HG02852 (cell line): Measurements from ENCODE around the gene SOCS1.
A peak's percentile ranks its signal among the peaks of the same experiment; 100 is the strongest.

Experiments used
- ATAC-seq: cut with Tn5 transposase; IDR thresholded peaks from one replicate; pipeline ENCODE4 v1.9.1; 2021; ENCODE audit warnings: mild to moderate bottlenecking, moderate library complexity; ENCODE audit not compliant: unreplicated experiment

SOCS1 gene

GRCh38 chr16:11263737-11264136 is 7.7 kb upstream of the SOCS1 start:
- ATAC-seq = no peak

DNA sequence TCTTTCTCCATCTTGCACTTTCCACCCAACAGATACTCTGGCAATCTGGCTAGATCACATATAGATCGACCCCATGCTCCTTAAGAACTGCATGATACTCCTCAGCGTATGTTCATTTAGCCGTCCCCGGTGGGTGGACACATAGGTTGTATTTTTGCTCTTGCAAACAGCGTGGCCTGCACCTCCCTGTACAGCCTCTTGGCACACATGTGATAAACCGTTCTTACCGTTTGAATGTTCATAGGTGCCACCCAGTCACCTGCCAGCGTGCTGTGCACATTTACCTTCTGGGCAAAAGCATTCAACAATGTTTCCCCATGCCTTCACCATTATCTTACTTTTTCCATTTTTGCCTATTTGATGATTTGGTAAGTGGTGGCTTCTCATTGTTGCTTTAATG is 6.9 kb upstream of the SOCS1 start:
- no peak for ATAC-seq

DNA sequence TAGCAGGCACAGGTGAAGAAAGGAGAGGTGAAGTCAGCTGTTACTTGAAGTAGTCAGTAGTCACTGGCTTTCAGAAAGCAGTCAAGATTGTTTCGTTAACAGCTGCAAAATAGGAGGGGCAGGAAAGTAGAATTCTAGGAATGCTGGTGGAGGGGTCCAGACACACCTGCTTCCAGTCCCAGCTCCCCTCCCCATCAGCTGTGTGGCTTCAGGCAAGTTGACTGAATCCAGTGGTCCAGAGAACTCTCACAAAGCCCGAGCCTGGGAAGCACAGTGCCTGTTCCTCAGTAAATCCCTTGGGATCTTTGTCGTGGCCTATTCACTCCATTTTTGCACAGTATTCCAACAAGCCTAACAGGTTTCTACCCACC is 4.6 kb upstream of the SOCS1 start:
- ATAC-seq = no peak

- no peak for ATAC-seq
Measured at GRCh38 chr16:11259655-11260595, 3.9 kb upstream of the SOCS1 start.

GRCh38 chr16:11258553-11259492 is 2.8 kb upstream of the SOCS1 start:
- no peak for ATAC-seq

GRCh38 chr16:11257131-11257938 is 1.3 kb upstream of the SOCS1 start:
- ATAC-seq = no peak

DNA sequence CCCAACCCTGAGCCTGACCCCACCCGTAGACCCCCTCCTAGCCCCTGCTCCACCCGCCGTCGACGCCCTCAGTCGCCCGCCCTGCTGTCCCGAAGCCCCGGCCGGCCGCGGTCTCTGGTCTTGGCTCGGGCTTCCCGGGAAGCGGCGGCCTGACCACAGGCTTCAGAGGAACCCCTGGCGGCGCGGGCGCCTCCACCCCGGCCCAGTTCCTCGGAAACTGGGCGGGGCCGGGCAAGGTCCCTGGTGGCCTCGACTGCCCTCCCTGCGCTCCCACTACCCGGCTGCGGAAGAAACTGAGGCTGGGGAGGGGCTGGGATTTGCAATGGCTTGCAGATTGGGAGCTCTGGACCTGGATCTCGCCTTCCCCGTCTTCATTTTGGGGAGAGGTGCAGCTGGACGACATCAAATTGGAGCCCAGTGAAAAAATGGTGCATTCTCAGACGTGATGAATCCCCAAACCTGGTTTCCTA is 692 bp upstream of the SOCS1 start:
- ATAC-seq = no peak

GRCh38 chr16:11254913-11255736 is 879 bp downstream of the SOCS1 start:
- peak; percentile 5 for ATAC-seq

DNA sequence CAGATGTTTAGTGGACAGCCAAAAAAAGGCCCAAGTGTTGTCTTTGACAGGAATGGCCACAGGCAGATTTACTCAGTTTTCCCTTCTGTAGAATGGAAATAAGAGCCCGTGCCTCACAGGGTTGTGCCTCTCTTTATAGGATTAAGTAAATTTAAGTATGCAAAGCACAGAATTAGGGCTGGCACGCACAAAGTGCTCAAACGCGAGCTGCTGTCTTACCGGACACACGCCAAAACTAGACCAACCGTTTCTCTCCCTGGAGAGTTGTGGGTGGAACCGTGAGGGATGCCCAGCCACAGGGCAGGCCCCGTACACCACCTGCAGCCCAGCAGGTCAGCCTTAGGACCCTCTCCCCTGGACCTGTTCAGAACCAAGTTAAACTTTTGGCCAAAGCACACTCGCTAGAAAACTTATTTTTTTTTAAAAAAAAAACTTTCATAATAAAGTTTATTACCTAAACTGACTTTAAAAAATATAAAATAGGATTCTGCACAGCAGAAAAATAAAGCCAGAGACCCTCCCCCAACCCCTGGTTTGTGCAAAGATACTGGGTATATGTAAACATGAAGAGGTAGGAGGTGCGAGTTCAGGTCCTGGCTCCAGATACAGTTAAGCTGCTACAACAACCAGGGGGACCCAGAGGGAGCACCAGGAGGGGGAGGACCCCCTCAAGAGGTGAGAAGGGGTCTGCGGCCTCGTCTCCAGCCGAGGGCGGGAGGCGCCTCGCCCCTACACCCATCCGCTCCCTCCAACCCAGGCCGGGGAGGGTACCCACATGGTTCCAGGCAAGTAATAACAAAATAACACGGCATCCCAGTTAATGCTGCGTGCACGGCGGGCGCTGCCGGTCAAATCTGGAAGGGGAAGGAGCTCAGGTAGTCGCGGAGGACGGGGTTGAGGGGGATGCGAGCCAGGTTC is 1.8 kb downstream of the SOCS1 start:
- ATAC-seq = no peak

GRCh38 chr16:11253009-11253994 is 2.7 kb downstream of the SOCS1 start:
- ATAC-seq = no peak

DNA sequence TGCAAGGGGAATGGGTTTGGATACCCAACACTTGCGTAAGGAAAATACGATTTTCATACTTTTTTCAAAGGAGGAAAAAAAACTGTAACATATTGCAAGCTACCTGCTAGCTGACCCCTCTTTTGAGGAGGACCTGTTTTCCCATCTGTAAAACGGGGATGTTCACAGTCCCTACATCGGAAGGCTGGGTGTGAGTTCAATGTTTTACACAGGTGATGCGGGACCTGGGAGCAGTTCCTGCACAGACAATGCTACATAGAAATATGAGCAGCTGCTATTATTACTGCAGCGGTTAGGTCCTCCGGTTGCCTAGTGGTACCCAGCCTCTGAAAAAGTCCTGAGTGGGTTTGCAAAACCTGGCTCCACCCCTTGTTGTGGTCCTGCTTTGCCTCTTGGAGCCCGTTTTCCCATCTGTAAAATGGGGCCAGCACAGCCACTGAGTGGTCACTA is 3.5 kb downstream of the SOCS1 start:
- no peak for ATAC-seq

DNA sequence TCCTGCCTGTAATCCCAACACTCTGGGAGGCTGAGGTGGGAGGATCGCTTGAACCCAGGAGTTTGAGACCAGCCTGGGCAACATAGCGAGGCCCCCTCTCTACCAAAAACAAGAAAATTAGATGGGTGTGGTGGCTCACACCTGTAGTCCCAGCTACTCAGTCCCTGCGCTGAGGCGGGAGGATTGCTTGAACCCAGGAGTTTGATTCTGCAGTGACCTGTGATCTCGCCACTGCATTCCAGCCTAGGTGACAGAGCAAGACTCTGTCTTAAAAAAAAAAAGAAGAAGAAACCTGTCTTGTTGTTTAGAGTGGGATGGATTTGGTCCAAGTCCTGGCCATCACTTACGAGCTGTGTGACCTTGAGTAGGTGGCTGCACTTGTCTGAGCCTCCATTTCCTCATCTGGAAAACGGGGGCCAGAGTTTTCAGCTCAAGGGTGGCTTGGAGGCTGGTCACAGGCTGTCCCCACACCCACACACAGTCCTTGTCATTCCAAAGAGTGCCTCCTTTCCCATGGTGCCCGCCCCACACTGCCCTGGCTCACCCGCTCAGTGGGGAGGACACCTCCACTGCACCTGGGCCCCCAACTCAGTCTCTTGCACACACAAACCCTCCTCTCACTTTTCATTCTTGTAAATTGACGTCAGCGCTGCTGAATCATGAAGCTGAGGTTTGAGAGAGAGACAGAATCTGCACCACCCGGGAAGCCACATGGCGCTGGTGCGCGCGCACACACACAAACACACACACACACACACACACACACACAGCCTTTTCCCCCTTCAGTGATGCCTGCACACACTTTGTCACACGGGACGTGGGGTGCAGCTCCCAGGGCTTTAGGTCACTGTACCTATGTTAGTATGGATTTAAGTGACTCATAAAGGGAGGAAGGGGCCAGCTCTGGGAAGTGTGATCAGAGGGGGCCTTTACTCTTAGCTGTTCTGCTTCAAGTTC is 4.2 kb downstream of the SOCS1 start:
- no peak for ATAC-seq

DNA sequence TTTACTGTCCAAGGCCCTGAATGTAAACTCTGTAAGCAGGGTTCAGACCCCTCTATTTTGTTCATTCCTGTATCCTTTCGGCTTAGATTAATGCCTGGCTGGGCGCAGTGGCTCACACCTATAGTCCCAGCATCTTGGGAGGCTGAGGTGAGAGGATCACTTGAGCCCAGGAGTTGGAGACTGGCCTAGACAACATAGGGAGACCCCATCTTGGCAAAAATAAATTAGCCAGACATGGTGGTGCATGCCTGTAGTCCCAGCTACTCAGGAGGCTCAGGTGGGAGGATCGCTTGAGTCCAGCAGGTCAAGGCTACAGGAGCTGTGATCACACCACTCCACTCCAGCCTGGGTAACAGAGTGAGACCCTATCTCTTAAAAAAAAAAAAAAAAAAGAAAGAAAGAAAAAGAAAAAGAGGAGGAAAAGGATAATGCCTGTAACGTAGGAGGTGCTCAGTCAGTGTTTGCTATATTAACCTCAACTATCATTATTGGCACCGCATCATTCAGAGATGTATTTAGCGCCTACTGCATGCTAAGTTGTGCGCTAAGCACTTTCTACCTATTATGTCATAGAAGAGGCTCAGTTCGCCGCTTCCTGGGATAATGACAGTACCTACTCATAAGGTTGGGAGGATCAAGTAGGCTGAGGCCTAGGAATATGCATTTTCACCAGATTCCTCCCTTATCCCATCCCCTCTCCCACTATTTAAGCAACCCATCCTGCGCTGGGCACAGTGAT is 5.0 kb downstream of the SOCS1 start:
- ATAC-seq = no peak

GRCh38 chr16:11250091-11250785 is 5.8 kb downstream of the SOCS1 start:
- no peak for ATAC-seq
